GM18867 (cell line): ENCODE data around the gene CCDC85C.

Experiments used
- ATAC-seq: cut with Tn5 transposase; IDR thresholded peaks from one replicate; pipeline ENCODE4 v1.9.1; 2021; ENCODE audit warnings: mild to moderate bottlenecking, moderate library complexity; ENCODE audit not compliant: unreplicated experiment

The CCDC85C gene

GRCh38 chr14:99630202-99630601, 26.2 kb upstream of the CCDC85C start:
- no peak for ATAC-seq

DNA sequence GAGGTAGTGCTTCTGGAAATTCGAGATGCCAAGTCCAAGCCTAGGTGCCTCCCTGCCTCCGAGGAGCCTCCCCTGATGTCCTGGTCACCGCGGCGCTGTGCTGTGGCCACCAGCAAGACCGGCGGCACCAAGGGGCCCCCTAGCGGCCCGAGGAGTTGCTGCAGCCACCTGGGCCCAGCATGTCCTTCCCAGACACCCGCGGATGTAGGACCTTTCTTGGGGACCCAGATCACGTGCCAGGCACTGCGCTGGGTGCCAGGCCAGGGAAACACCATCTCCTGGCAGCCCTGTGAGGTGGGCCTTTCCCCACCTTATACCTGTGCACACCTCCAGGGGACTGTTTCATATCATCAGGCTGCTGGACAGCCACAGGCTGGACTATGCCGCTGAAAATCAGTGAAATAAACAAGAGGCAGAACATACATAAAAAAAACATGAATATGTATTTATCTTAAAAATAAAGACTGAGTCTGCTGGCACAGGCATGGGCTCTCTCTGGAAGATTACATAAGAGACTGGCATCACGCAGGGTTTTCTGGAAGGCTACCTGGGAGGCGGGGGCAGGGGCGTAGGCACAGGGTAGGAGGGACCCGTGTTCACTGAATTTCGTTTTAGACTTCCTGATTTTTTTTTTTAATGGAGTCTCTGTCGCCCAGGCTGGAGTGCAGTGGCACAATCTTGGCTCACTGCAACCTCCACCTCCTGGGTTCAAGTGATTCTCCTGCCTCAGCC, 25.0 kb upstream of the CCDC85C start:
- ATAC-seq = no peak

- ATAC-seq = no peak
Observed at GRCh38 chr14:99627510-99628381, 23.7 kb upstream of the CCDC85C start.

GRCh38 chr14:99627100-99627499, 23.1 kb upstream of the CCDC85C start:
- ATAC-seq = no peak

- ATAC-seq = no peak
Observed at GRCh38 chr14:99626041-99626648, 22.1 kb upstream of the CCDC85C start.

- no peak for ATAC-seq
Observed at GRCh38 chr14:99625476-99625875, 21.5 kb upstream of the CCDC85C start.

DNA sequence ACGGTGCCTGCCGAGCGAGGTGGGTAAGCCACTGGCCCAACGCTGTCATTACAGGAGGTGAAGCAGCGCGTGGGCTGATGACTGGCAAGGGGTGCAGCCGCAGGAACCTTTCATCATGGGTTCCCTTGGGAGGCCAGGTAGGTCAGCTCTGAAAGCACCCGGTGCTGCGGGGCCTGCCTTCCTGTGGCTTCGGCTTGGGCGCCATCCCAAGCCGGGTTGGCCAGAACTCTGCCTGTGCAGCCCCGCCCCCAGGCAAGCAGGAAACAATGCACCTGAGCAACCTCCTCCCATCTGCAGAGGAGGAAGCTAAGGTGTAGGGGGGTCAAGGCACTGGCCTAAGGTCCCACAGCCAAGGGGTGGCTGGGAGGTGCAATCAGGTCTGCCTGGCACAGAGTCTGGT, 21.0 kb upstream of the CCDC85C start:
- ATAC-seq = no peak

- no peak for ATAC-seq
Observed at GRCh38 chr14:99624024-99624423, 20.0 kb upstream of the CCDC85C start.

DNA sequence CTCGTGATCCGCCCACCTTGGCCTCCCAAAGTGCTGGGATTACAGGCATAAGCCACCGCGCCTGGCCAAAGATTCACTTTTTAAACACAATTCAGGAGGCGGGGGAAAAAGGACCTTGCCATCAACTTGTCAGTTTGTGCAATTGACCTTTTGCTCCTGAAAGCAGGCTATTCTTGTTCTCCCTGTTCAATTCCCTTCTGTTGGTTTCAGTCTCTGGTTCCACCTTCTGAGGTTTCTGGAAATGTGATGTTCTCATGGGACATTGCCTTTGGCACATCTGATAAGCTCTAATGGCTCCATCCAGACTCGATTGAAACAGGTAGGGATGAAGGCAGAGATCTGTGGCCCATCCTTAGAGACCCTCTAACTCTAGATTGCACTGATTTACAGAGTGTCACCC, 17.9 kb upstream of the CCDC85C start:
- ATAC-seq = no peak

DNA sequence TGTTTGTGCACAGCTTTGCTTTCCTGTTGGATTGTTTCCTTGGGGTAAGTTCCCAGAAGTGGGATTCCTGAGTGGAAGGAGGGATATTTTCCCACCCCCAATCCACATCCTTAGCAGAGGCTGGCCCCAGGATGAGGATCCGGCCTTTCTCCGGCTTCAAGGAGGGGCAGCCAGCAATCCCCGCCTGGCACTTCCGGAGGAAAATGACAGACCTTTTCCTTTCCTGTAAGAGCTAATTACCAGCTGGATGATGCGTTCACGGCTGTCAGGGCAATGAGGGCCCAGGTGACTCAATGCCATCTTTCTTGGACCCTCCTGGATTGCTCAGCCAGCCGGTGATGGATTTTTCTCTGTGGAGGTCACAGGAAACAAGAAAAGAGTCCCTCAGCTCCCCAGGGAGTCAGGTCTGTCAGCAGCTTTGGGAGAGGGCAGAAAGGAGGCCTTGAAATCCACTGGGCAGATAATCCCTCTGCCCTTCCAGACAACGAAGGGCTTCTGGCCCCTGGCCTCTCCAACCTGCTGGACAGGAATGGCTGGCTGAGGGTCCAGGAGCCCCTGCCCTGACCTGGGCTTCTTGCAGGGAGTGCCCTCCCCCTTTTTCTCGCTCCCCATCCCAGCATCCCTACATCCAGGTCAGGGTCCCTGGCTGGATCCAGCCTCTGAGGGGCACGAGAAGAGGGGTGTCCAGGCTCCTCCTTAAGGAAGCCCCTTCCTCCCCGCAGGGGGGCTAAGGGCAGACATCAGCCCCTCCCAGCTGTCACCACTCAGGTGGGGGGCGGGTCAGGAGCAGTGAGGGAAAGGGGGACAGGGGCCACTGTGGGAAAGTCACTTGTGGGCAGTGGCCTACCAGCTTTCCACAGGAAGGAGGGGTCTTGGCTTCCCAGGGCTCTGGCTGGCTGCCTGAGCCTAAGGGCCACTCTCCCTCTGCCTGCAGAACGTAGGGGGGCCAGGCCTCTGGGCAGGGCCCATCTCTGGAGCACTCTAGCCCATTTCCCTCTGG, 16.1 kb upstream of the CCDC85C start:
- no peak for ATAC-seq

DNA sequence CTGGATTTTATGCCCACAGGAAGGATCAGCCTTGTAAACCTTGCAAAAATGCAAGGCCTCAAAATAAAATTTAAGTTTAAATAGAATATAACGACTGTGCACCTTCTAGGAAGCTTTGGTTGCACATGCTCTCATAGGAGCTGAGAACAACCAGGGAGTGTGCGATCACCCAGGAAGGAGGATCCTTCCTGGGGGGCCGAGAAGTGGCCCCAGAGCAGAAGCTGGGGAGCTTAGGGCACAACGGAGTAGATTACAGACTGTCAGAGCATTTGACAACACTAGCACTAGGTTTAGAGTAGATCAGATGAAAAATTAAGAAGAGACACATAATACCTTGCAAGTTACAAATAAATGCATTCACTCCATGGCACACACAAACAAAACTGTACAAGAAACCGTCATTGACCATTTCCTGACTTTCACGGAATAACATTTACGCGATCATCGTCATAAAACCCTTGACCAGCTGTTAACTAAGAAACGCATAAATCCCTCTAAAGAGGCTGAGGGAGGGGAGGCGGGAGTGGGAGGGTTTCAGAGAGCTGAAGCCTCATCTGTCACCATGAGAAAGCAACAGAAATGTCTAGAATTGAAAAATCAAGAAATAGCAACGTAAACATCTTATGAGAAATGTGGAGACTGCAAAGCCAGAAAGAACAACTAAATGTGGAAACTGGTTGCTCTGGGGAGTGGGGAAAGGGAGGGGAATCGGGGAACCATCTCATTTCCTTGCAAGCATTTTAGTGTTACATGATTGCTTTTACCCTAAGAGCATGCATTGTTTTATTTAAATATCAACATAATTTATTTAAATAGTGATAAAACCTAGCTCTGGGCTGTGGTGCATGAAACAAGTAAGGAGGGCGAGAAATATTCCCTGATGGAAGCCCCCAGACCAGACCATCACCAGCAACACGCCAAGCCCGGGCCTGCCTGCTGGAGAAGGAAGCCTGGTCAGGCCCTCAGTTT, 13.1 kb upstream of the CCDC85C start:
- no peak for ATAC-seq

- ATAC-seq = no peak
Observed at GRCh38 chr14:99615497-99616157, 11.6 kb upstream of the CCDC85C start.

DNA sequence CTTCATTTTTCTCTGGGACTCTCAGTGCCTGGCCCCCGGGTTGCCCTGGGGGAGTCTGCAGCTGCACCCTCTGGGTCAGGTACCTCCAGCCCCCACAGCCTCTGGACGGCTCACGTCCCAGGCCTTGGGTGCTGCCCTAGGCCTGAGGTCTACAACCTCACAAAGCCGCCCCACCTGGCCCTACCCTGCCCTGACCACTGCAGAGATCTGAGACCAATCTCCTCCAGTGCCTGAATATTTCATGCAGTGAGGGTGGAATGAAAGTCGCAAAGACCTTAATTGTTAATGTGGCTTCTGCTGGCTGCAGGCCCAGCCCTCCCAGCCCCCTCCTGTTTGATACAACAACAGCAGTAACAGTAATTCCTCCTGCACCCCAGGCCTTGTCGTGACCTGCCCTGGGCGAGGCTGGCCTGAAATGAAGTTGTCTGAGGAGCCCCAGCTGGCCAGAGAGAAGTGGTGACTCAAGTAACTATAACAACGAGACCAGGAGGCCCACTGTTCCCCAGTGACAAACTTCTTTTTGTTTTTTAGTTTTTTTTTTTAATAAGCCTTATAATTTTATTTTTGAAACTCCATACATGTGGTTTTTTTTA, 8.8 kb upstream of the CCDC85C start:
- no peak for ATAC-seq

GRCh38 chr14:99612071-99612737, 8.2 kb upstream of the CCDC85C start:
- ATAC-seq = no peak

- no peak for ATAC-seq
Observed at GRCh38 chr14:99611646-99612045, 7.6 kb upstream of the CCDC85C start.

GRCh38 chr14:99609245-99610170, 5.5 kb upstream of the CCDC85C start:
- no peak for ATAC-seq

- ATAC-seq = no peak
Observed at GRCh38 chr14:99608591-99608990, 4.6 kb upstream of the CCDC85C start.
